IMR-90 (cell line): Measurements from ENCODE around the gene MAPKAPK2. TPM values are rescaled to one million over a fixed set of nuclear protein-coding genes. Genes with fewer than 3 reads are reported as not detected.

Source experiments
- ATAC-seq: fragments of 200-7000 bp; cut with Tn5 transposase; 2 replicates; pipeline ENCODE4 v1.9.1; 2020; ENCODE audit warnings: low read depth, mild to moderate bottlenecking, moderate library complexity
- BruUV-seq: library from RNA; stranded (reverse); fragments of 400-500 nt; replicated peaks from 2 replicates; lab custom pipeline; 2021; lab: Mats Ljungman, UMichigan
- CTCF ChIA-PET: fragments of 300-600 bp; formaldehyde crosslinking; extraction: SDS; loops from one replicate; lab custom pipeline; 2021; ENCODE audit warnings: antibody characterized with exemption; lab: Yijun Ruan, JAX
- POLR2A ChIA-PET: fragments of 300-600 bp; sonication (Branson Sonifier 250); formaldehyde crosslinking; loops from one replicate; lab custom pipeline; 2022; ENCODE audit warnings: antibody characterized with exemption; ENCODE audit not compliant: unreplicated experiment; lab: Charles Lee
- DNase-seq: peaks from one replicate; pipeline ENCODE4 v3.0.0; 2013
- H2AFZ ChIP-seq: replicated peaks from 2 replicates; pipeline ENCODE3; 2013; ENCODE audit warnings: low read length, mild to moderate bottlenecking; ENCODE audit not compliant: poor library complexity
- H2AK5ac ChIP-seq: 2 replicates; pipeline ENCODE4 v1.6.1; 2013; ENCODE audit warnings: low read depth, low read length, inconsistent platforms
- H2AK9ac ChIP-seq: replicated peaks from 2 replicates; pipeline ENCODE3; 2013; ENCODE audit warnings: mild to moderate bottlenecking, low read depth, low read length, moderate library complexity; ENCODE audit not compliant: poor library complexity
- H2BK120ac ChIP-seq: 2 replicates; pipeline ENCODE4 v1.6.1; 2013; ENCODE audit warnings: low read depth, low read length, inconsistent platforms
- H2BK15ac ChIP-seq: 3 replicates; pipeline ENCODE4 v1.6.1; 2013; ENCODE audit warnings: low read depth, low read length, inconsistent platforms
- H2BK20ac ChIP-seq: 2 replicates; pipeline ENCODE4 v1.6.1; 2013; ENCODE audit warnings: low read depth, mild to moderate bottlenecking, inconsistent platforms, low read length, moderate library complexity
- H2BK5ac ChIP-seq: 2 replicates; pipeline ENCODE4 v1.6.1; 2013; ENCODE audit warnings: mild to moderate bottlenecking, low read depth, low read length, inconsistent platforms; ENCODE audit not compliant: poor library complexity, severe bottlenecking
- H3K14ac ChIP-seq: replicated peaks from 2 replicates; pipeline ENCODE4 v1.6.1; 2013; ENCODE audit warnings: low read depth, low read length, inconsistent platforms
- H3K18ac ChIP-seq: 2 replicates; pipeline ENCODE4 v1.6.1; 2013; ENCODE audit warnings: low read depth, low read length, control low read depth
- H3K23ac ChIP-seq: 2 replicates; pipeline ENCODE4 v1.6.1; 2013; ENCODE audit warnings: low read depth, low read length, inconsistent platforms
- H3K27ac ChIP-seq: 2 replicates; pipeline ENCODE4 v1.5.1; 2013; ENCODE audit warnings: mild to moderate bottlenecking, control low read depth, low read length; ENCODE audit not compliant: insufficient read depth
- H3K27me3 ChIP-seq: 2 replicates; pipeline ENCODE4 v1.6.1; 2013; ENCODE audit warnings: low read length; ENCODE audit not compliant: control insufficient read depth, insufficient read depth
- H3K36me3 ChIP-seq: 2 replicates; pipeline ENCODE4 v1.6.1; 2013; ENCODE audit warnings: low read length, mixed read lengths; ENCODE audit not compliant: control insufficient read depth, insufficient read depth
- H3K4ac ChIP-seq: 2 replicates; pipeline ENCODE4 v1.6.1; 2013; ENCODE audit warnings: low read depth, low read length, inconsistent platforms
- H3K4me1 ChIP-seq: 2 replicates; pipeline ENCODE4 v1.6.1; 2013; ENCODE audit warnings: low read length, mixed read lengths; ENCODE audit not compliant: control insufficient read depth, insufficient read depth
- H3K4me2 ChIP-seq: 2 replicates; pipeline ENCODE4 v1.6.1; 2013; ENCODE audit warnings: low read depth, mild to moderate bottlenecking, control low read depth, low read length, moderate library complexity
- H3K4me3 ChIP-seq: 2 replicates; pipeline ENCODE4 v1.5.1; 2013; ENCODE audit warnings: low read depth, mild to moderate bottlenecking, control low read depth, low read length, moderate library complexity; ENCODE audit not compliant: insufficient read depth
- H3K56ac ChIP-seq: 2 replicates; pipeline ENCODE4 v1.6.1; 2013; ENCODE audit warnings: low read length, inconsistent platforms; ENCODE audit not compliant: insufficient read depth; ENCODE audit errors: extremely low read depth
- H3K79me1 ChIP-seq, 2 experiments: 2 replicates each; pipeline ENCODE4 v1.6.1; 2013; ENCODE audit warnings: low read length in 2 of 2, inconsistent platforms in 1 of 2, low read depth in 1 of 2
- H3K9ac ChIP-seq: 2 replicates; pipeline ENCODE4 v1.6.1; 2013; ENCODE audit warnings: low read depth, low read length, control low read depth
- H3K9me1 ChIP-seq: 2 replicates; pipeline ENCODE4 v1.6.1; 2013; ENCODE audit warnings: low read length, inconsistent platforms; ENCODE audit not compliant: insufficient read depth
- H3K9me3 ChIP-seq: 2 replicates; pipeline ENCODE4 v1.6.1; 2013; ENCODE audit warnings: low read length; ENCODE audit not compliant: control insufficient read depth, insufficient read depth
- H4K20me1 ChIP-seq: 2 replicates; pipeline ENCODE4 v1.6.1; 2013; ENCODE audit warnings: low read length, inconsistent platforms; ENCODE audit not compliant: insufficient read depth
- H4K5ac ChIP-seq: 2 replicates; pipeline ENCODE4 v1.6.1; 2013; ENCODE audit warnings: mild to moderate bottlenecking, low read depth, low read length, control low read depth
- H4K8ac ChIP-seq, 2 experiments: 2 replicates each; pipeline ENCODE4 v1.6.1; 2013; ENCODE audit warnings: low read depth in 2 of 2, low read length in 2 of 2, control low read depth in 1 of 2, inconsistent platforms in 1 of 2
- H4K91ac ChIP-seq: 2 replicates; pipeline ENCODE4 v1.6.1; 2013; ENCODE audit warnings: low read depth, low read length, inconsistent platforms; ENCODE audit not compliant: insufficient read depth
- MAZ ChIP-seq: IDR thresholded peaks from 2 replicates; pipeline ENCODE4 v1.6.1; 2012; ENCODE audit warnings: low read depth, mild to moderate bottlenecking, low read length, improper control_type of control experiment, moderate library complexity, borderline replicate concordance
- USF2 ChIP-seq: fragments of 150-350 bp; IDR thresholded peaks from 2 replicates; pipeline ENCODE4 v1.6.1; 2017; ENCODE audit warnings: mild to moderate bottlenecking, antibody characterized with exemption, low read length, low read depth
- WGBS, 2 experiments: methylation state at CpG; one replicate each; pipeline versions ENCODE4 v1.1.5 to v1.1.7; 2013; ENCODE audit warnings: missing lambda C conversion rate in 2 of 2; ENCODE audit not compliant: insufficient read length in 1 of 2; ENCODE audit errors: extremely low coverage in 2 of 2; 5-methylcytosine and 5-hydroxymethylcytosine counted together
- dilution Hi-C: fragments of 300-500 bp; cut with HindIII; formaldehyde crosslinking; loops from one replicate; pipeline ENCODE4 v1.14.3; 2018; ENCODE audit warnings: low sequenced_read_pairs; ENCODE audit not compliant: unreplicated experiment
- in situ Hi-C: fragments of 300-500 bp; cut with MboI; formaldehyde crosslinking; loops from 3 replicates; pipeline ENCODE4 v1.14.3; 2019; ENCODE audit warnings: low sequenced_read_pairs, inconsistent platforms, mixed read lengths
- intact Hi-C: fragments of 100-400 bp; cut with micrococcal nuclease; formaldehyde crosslinking; loops from 2 replicates; pipeline ENCODE4 v1.10.0; 2022
- polyA plus RNA-seq, 3 experiments: library from polyadenylated mRNA; depleted of rRNA; stranded (reverse); fragments of >200 nt; gene quantifications; 2 replicates each; pipeline ENCODE4 v1.2.3, GENCODE V29; 2012; ENCODE audit warnings: low replicate concordance in 1 of 3
- total RNA-seq: library from RNA; depleted of rRNA; stranded (reverse); fragments of >200 nt; gene quantifications from 2 replicates; pipeline ENCODE4 v1.2.3, GENCODE V29; 2012

MAPKAPK2 gene
- total and polyA plus RNA-seq, 2 of the 4 experiments (the other 2 are of a cell fraction) = 56.5 to 66.4 TPM

GRCh38 chr1:206713070-206713469, 28.4 kb downstream of the MAPKAPK2 start:
- Histone ChIP-seq H2AK9ac (no peak overlapping the region), H2BK15ac (no peak overlapping the region), H4K20me1 (peaks cover 96% of the 10 kb centered on the region), H3K4ac (0 out of 2 replicates have a peak overlapping the region, but pooled peaks have one; percentile 45), H3K4me2 (no peak overlapping the region), H2BK20ac (no peak overlapping the region), H4K5ac (no peak overlapping the region), H2AK5ac (peak overlapping the region; percentile 73; the same call in 1 of the 2 replicates), H4K8ac (no peak overlapping the region), H2BK5ac (peak overlapping the region; percentile 41), H3K27me3 (no peaks in the 10 kb centered on the region), H3K36me3 (no peaks in the 10 kb centered on the region), H3K18ac (no peak overlapping the region), H3K56ac (no peak overlapping the region), H3K79me1 (peaks cover 32 to 90% of the 10 kb centered on the region in 2 experiments), H3K23ac (peak overlapping the region; percentile 41; the same call in 1 of the 2 replicates), H3K9me1 (peaks cover 56% of the 10 kb centered on the region), H3K9me3 (no peaks in the 10 kb centered on the region), H2BK120ac (no peak overlapping the region), H3K4me1 (peaks cover 33% of the 10 kb centered on the region), H3K4me3 (no peak overlapping the region), H3K27ac (no peak overlapping the region), H3K9ac (no peak overlapping the region), H3K14ac (0 out of 2 replicates have a peak overlapping the region, but pooled peaks have one; percentile 37), H4K91ac (no peak overlapping the region), H2AFZ (no peak overlapping the region)
- WGBS, 2 experiments = 94% methylated on average over 2 of the region's 4 CpGs; no CpG with 5 or more reads in 1 of the 2 experiments
- TF ChIP-seq USF2 (no peak), MAZ (no peak)
- intact Hi-C loops = no loop called here
- in situ Hi-C loops = no loop called here
- no peak for DNase-seq
- dilution Hi-C loops = no loop called here
- BruUV-seq = no TSS peak
- ATAC-seq = no peak
- ChIA-PET CTCF (interaction anchor here (1.5 kb wide), 1 partner anchor 14 kb away, joined by 5 read pairs; no protein-coding TSS in a partner anchor), POLR2A (no interaction called here)
